Sigmoid colon (tissue), 7 donors: Measurements from ENCODE around the gene FHL2. TPM values are rescaled to one million over a fixed set of nuclear protein-coding genes. Genes with fewer than 3 reads are reported as not detected.

Experiments
- DNase-seq: peaks from one replicate; pipeline ENCODE4 v3.0.0-alpha.2; 2019
- H3K27ac ChIP-seq, 4 donors: fragments of 200-600 bp; sonication (generic); one replicate each; pipeline ENCODE4 v1.5.1; 2016 to 2019; ENCODE audit warnings: mild to moderate bottlenecking in 1 of 4
- H3K27me3 ChIP-seq, 3 donors: fragments of 200-600 bp; sonication (generic); one replicate each; pipeline ENCODE4 v1.5.1; 2019; ENCODE audit warnings: mild to moderate bottlenecking in 1 of 3
- H3K36me3 ChIP-seq, 4 donors: fragments of 200-600 bp; sonication (generic); one replicate each; pipeline ENCODE4 v1.5.1; 2016 to 2019
- H3K4me1 ChIP-seq, 4 donors: fragments of 200-600 bp; sonication (generic); one replicate each; pipeline ENCODE4 v1.5.1; 2017 to 2019
- H3K4me3 ChIP-seq, 4 donors: fragments of 200-600 bp; sonication (generic); one replicate each; pipeline ENCODE4 v1.5.1; 2017 to 2019; ENCODE audit warnings: mild to moderate bottlenecking in 2 of 4, moderate library complexity in 1 of 4
- H3K9me3 ChIP-seq, 4 donors: fragments of 200-600 bp in 3 of 4; sonication (generic) in 3 of 4; one replicate each; pipeline versions ENCODE4 v1.5.1 to v1.6.1; 2013 to 2019
- EP300 ChIP-seq, 4 donors: sonication (generic); formaldehyde crosslinking; IDR thresholded peaks; one replicate each; pipeline ENCODE4 v1.6.1; 2017; ENCODE audit warnings: antibody characterized with exemption in 4 of 4
- POLR2A ChIP-seq, 2 donors: fragments of 450-650 bp; IDR thresholded peaks; one replicate each; pipeline ENCODE4 v1.6.1; 2016; ENCODE audit warnings: antibody characterized with exemption in 2 of 2, mild to moderate bottlenecking in 2 of 2, moderate library complexity in 2 of 2
- POLR2AphosphoS5 ChIP-seq, 4 donors: sonication (generic); formaldehyde crosslinking; IDR thresholded peaks; one replicate each; pipeline ENCODE4 v1.6.1; 2017; ENCODE audit warnings: antibody characterized with exemption in 4 of 4
- WGBS, 2 donors: extraction: QIAGEN DNeasy Blood & Tissue Kit; methylation state at CpG; one replicate each; pipeline ENCODE4 v1.1.7; 2013; 5-methylcytosine and 5-hydroxymethylcytosine counted together
- intact Hi-C: fragments of 100-400 bp; cut with DNase I; formaldehyde crosslinking; loops from one replicate; pipeline ENCODE4 v1.15.1; 2023
- polyA plus RNA-seq, 3 donors: library from polyadenylated mRNA; stranded (reverse); fragments of 200-250 nt; gene quantifications; one replicate each; pipeline ENCODE4 v1.2.3, GENCODE V29; 2013
- total RNA-seq, 4 donors: library from RNA; depleted of rRNA; stranded (reverse); fragments of >200 nt; gene quantifications; one replicate each; pipeline ENCODE4 v1.1.0, GENCODE V29; 2016
- TF ChIP-seq, protein P1 (sequence below), 4 experiments: fragments of 450-650 bp in 3 of 4; fragments of 200-600 bp in 1 of 4; IDR thresholded peaks; one replicate each; pipeline ENCODE4 v1.5.1; 2016 to 2019; ENCODE audit warnings: antibody characterized with exemption in 4 of 4, mild to moderate bottlenecking in 3 of 4, moderate library complexity in 2 of 4
- donor health status: healthy with polysubstance abuse.
- donor health status: Bipolar disorder and iron deficiency.
- donor health status: healthy.

FHL2 gene
- total and polyA plus RNA-seq, 7 donors, result 62.0 to 210 (median 98.8) TPM

DNA sequence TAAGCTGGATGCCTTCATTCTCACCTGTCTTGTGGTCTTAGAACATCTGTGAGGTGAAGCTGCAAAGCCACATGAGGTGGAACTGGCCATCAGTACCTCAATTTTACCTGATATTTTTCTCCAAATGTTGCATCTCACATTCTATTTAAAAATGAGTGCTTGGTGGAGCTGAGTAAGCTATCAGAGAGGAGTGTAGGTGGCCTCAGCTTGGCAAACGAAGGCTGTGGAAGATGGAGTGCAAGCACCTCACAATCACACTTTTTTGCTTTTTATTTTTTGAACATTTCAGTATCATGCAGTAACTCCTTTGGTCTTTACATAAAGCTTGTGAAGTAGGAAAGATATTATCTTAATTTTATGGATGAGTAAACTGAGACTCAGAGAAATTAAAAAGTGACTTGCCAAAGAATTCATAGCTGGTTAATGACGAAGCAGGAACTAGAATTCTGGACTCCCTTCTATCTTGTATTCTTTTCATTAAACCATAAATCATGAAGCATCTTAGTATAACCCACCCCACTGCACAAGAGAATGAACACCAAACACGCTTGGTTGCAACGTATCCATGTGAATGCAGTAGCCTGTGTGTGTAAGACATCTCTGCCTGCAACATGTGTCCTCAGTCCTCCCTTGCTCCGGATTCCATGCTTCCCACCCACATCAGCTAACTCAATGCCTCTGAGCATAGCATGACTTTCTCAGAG is 34.3 kb downstream of the FHL2 start:
- H3K4me3 ChIP-seq, result no peak overlapping the region
- H3K36me3 ChIP-seq, result peaks cover 6 to 94% (median 40%) of the 10 kb centered on the region in 4 donors
- H3K27me3 ChIP-seq, result no peaks in the 10 kb centered on the region
- no peak overlapping the region for H3K27ac ChIP-seq
- intact Hi-C loops, result loop anchor here (5.0 kb wide), 1 partner anchor 178 kb away; no protein-coding TSS in a partner anchor
- H3K9me3 ChIP-seq, result no peaks in the 10 kb centered on the region
- no peak for DNase-seq
- peaks cover 0 to 5% (median under 1%) of the 10 kb centered on the region in 4 donors for H3K4me1 ChIP-seq
- TF ChIP-seq POLR2A (IDR thresholded peaks at IDR 0.05) (no peak), POLR2AphosphoS5 (IDR thresholded peaks at IDR 0.05) (no peak), EP300 (IDR thresholded peaks at IDR 0.05) (no peak)
- TF ChIP-seq, protein P1, sequence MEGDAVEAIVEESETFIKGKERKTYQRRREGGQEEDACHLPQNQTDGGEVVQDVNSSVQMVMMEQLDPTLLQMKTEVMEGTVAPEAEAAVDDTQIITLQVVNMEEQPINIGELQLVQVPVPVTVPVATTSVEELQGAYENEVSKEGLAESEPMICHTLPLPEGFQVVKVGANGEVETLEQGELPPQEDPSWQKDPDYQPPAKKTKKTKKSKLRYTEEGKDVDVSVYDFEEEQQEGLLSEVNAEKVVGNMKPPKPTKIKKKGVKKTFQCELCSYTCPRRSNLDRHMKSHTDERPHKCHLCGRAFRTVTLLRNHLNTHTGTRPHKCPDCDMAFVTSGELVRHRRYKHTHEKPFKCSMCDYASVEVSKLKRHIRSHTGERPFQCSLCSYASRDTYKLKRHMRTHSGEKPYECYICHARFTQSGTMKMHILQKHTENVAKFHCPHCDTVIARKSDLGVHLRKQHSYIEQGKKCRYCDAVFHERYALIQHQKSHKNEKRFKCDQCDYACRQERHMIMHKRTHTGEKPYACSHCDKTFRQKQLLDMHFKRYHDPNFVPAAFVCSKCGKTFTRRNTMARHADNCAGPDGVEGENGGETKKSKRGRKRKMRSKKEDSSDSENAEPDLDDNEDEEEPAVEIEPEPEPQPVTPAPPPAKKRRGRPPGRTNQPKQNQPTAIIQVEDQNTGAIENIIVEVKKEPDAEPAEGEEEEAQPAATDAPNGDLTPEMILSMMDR (IDR thresholded peaks at IDR 0.05), result no peak
- 84 to 94% methylated on average over 5 of the region's 5 CpGs for WGBS, 2 donors

DNA sequence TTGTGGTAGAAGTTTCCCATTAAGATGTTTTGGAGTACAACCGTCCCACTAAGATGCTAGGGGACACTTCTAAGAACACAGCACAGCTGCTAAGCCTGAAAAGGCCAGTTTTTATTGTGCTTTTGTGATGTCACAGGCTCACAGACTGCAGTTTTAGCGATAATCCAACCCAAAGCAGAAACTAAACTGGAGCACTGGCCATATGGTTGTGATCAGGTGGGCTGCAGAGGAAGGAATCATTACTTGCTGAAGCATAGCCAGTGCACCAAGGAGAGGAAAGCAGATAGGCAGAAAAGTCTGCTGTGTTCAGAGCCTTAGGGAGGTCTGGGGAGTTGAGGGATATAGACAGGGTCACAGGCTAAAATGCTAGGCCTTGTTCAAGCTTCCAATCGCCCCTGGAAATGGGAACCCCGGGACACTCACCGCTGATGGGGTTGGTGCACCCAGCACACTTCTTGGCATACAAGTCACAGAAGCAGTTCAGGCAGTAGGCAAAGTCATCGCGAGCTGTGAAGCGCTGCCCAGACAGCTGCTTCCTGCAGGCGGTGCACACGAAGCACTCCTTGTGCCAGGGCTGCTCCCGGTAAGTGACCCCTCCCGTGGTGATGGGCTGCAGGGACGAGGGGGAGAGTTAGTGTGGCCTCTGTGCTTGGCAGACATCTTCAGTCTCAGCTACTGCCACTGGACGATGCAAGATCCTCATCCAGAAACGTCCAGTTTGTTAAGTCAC is 35.8 kb downstream of the FHL2 start:
- no peak for DNase-seq
- Histone ChIP-seq H3K27me3 (no peaks in the 10 kb centered on the region), H3K36me3 (peaks cover 6 to 98% (median 44%) of the 10 kb centered on the region in 4 donors), H3K4me3 (no peak overlapping the region), H3K4me1 (no peaks in the 10 kb centered on the region), H3K9me3 (no peaks in the 10 kb centered on the region), H3K27ac (no peak overlapping the region)
- intact Hi-C loops, result no loop called here
- TF ChIP-seq EP300 (IDR thresholded peaks at IDR 0.05) (no peak), POLR2AphosphoS5 (IDR thresholded peaks at IDR 0.05) (no peak), POLR2A (IDR thresholded peaks at IDR 0.05) (no peak)
- TF ChIP-seq, protein P1 (IDR thresholded peaks at IDR 0.05), result no peak
- WGBS, 2 donors, result 53 to 81% methylated on average over 15 of the region's 15 CpGs

DNA sequence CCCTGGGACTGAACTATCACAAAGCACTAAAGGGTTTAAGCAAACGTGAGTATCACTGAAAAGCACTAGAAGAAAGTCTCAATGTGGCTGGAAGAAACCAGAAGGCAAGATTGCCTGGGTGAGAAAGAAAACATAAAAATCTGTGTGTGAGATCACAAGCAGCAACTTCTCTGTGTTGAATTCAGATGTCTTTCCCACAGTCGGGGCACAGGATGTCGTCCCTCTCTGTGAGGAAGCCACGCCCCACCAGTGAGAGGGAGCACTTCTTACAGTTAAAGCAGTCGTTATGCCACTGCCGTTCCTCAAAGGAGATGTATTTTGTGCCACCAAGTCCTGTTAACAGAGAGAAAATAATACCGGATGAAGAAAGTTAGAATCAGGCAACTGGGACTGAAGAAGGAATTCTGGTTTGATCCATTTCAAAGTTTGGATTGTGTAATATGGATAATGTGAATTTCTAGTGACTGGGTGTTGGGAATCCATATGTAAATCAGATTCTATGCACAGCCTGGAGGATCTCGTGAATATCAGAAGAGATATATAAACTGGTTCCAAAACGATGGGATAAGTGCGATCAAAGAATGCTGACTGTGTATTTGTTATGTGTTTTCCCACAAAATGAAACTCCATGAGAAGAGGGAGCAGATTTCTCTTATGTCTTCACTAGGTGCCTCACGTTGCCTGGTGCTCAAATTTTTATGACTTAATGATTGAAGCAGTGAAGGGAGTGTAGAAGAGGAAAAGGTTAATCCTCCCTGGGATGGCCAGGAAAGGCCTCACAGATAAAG is 37.6 kb downstream of the FHL2 start:
- Histone ChIP-seq H3K4me1 (no peaks in the 10 kb centered on the region), H3K27ac (no peak overlapping the region), H3K9me3 (peaks cover 0 to 4% (median 0%) of the 10 kb centered on the region in 4 donors), H3K27me3 (no peaks in the 10 kb centered on the region), H3K36me3 (peaks cover 11 to 98% (median 45%) of the 10 kb centered on the region in 4 donors), H3K4me3 (no peak overlapping the region)
- intact Hi-C loops, result no loop called here
- DNase-seq, result no peak
- TF ChIP-seq POLR2AphosphoS5 (IDR thresholded peaks at IDR 0.05), result no peak
- no peak for TF ChIP-seq EP300 (IDR thresholded peaks at IDR 0.05)
- no peak for TF ChIP-seq POLR2A (IDR thresholded peaks at IDR 0.05)
- TF ChIP-seq, protein P1 (IDR thresholded peaks at IDR 0.05), result no peak
- 56 to 76% methylated on average over 11 of the region's 11 CpGs for WGBS, 2 donors

DNA sequence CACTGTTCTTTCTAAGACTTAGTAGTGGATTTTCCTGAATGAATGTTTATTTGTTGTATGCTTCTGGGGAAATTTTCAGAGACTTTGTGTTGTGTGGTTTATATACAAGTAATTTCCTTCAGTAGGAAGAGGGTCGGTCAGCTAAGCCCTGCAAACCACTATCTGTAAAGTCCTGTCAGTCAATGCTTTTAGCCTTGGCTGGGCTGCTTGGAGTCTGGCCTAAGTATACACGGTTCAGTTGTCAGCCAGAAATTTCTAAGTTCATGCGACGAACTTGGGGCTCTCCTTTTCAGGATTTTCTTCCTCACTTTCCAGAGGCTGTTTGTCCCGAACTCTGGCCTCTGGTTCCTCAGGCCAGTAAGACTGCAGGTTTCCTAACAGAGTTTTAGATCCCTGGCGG is 40.3 kb downstream of the FHL2 start:
- Histone ChIP-seq H3K4me3 (no peak overlapping the region), H3K36me3 (peaks cover 14 to 93% (median 40%) of the 10 kb centered on the region in 4 donors), H3K9me3 (peaks cover 0 to 4% (median 0%) of the 10 kb centered on the region in 4 donors), H3K27me3 (no peaks in the 10 kb centered on the region), H3K27ac (no peak overlapping the region), H3K4me1 (no peaks in the 10 kb centered on the region)
- WGBS, 2 donors, result 83 to 86% methylated on average over 6 of the region's 6 CpGs
- TF ChIP-seq POLR2AphosphoS5 (IDR thresholded peaks at IDR 0.05), result no peak
- TF ChIP-seq EP300 (IDR thresholded peaks at IDR 0.05), result no peak
- TF ChIP-seq, protein P1 (IDR thresholded peaks at IDR 0.05), result no peak
- TF ChIP-seq POLR2A (IDR thresholded peaks at IDR 0.05), result no peak
- intact Hi-C loops, result no loop called here
- no peak for DNase-seq
